IMR-90 (cell line): ENCODE results near the gene MCM6. TPM values are rescaled to one million over a fixed set of nuclear protein-coding genes. Genes with fewer than 3 reads are reported as not detected.

Experiments used
- ATAC-seq: fragments of 200-7000 bp; cut with Tn5 transposase; 2 replicates; pipeline ENCODE4 v1.9.1; 2020; ENCODE audit warnings: low read depth, mild to moderate bottlenecking, moderate library complexity
- BruUV-seq: library from RNA; stranded (reverse); fragments of 400-500 nt; replicated peaks from 2 replicates; lab custom pipeline; 2021; lab: Mats Ljungman, UMichigan
- CTCF ChIA-PET: fragments of 300-600 bp; formaldehyde crosslinking; extraction: SDS; loops from one replicate; lab custom pipeline; 2021; ENCODE audit warnings: antibody characterized with exemption; lab: Yijun Ruan, JAX
- POLR2A ChIA-PET: fragments of 300-600 bp; sonication (Branson Sonifier 250); formaldehyde crosslinking; loops from one replicate; lab custom pipeline; 2022; ENCODE audit warnings: antibody characterized with exemption; ENCODE audit not compliant: unreplicated experiment; lab: Charles Lee
- DNase-seq: peaks from one replicate; pipeline ENCODE4 v3.0.0; 2013
- H2AFZ ChIP-seq: replicated peaks from 2 replicates; pipeline ENCODE3; 2013; ENCODE audit warnings: low read length, mild to moderate bottlenecking; ENCODE audit not compliant: poor library complexity
- H2AK5ac ChIP-seq: 2 replicates; pipeline ENCODE4 v1.6.1; 2013; ENCODE audit warnings: low read depth, low read length, inconsistent platforms
- H2AK9ac ChIP-seq: replicated peaks from 2 replicates; pipeline ENCODE3; 2013; ENCODE audit warnings: mild to moderate bottlenecking, low read depth, low read length, moderate library complexity; ENCODE audit not compliant: poor library complexity
- H2BK120ac ChIP-seq: 2 replicates; pipeline ENCODE4 v1.6.1; 2013; ENCODE audit warnings: low read depth, low read length, inconsistent platforms
- H2BK15ac ChIP-seq: 3 replicates; pipeline ENCODE4 v1.6.1; 2013; ENCODE audit warnings: low read depth, low read length, inconsistent platforms
- H2BK20ac ChIP-seq: 2 replicates; pipeline ENCODE4 v1.6.1; 2013; ENCODE audit warnings: low read depth, mild to moderate bottlenecking, inconsistent platforms, low read length, moderate library complexity
- H2BK5ac ChIP-seq: 2 replicates; pipeline ENCODE4 v1.6.1; 2013; ENCODE audit warnings: mild to moderate bottlenecking, low read depth, low read length, inconsistent platforms; ENCODE audit not compliant: poor library complexity, severe bottlenecking
- H3K14ac ChIP-seq: replicated peaks from 2 replicates; pipeline ENCODE4 v1.6.1; 2013; ENCODE audit warnings: low read depth, low read length, inconsistent platforms
- H3K18ac ChIP-seq: 2 replicates; pipeline ENCODE4 v1.6.1; 2013; ENCODE audit warnings: low read depth, low read length, control low read depth
- H3K23ac ChIP-seq: 2 replicates; pipeline ENCODE4 v1.6.1; 2013; ENCODE audit warnings: low read depth, low read length, inconsistent platforms
- H3K27ac ChIP-seq: 2 replicates; pipeline ENCODE4 v1.5.1; 2013; ENCODE audit warnings: mild to moderate bottlenecking, control low read depth, low read length; ENCODE audit not compliant: insufficient read depth
- H3K27me3 ChIP-seq: 2 replicates; pipeline ENCODE4 v1.6.1; 2013; ENCODE audit warnings: low read length; ENCODE audit not compliant: control insufficient read depth, insufficient read depth
- H3K36me3 ChIP-seq: 2 replicates; pipeline ENCODE4 v1.6.1; 2013; ENCODE audit warnings: low read length, mixed read lengths; ENCODE audit not compliant: control insufficient read depth, insufficient read depth
- H3K4ac ChIP-seq: 2 replicates; pipeline ENCODE4 v1.6.1; 2013; ENCODE audit warnings: low read depth, low read length, inconsistent platforms
- H3K4me1 ChIP-seq: 2 replicates; pipeline ENCODE4 v1.6.1; 2013; ENCODE audit warnings: low read length, mixed read lengths; ENCODE audit not compliant: control insufficient read depth, insufficient read depth
- H3K4me2 ChIP-seq: 2 replicates; pipeline ENCODE4 v1.6.1; 2013; ENCODE audit warnings: low read depth, mild to moderate bottlenecking, control low read depth, low read length, moderate library complexity
- H3K4me3 ChIP-seq: 2 replicates; pipeline ENCODE4 v1.5.1; 2013; ENCODE audit warnings: low read depth, mild to moderate bottlenecking, control low read depth, low read length, moderate library complexity; ENCODE audit not compliant: insufficient read depth
- H3K56ac ChIP-seq: 2 replicates; pipeline ENCODE4 v1.6.1; 2013; ENCODE audit warnings: low read length, inconsistent platforms; ENCODE audit not compliant: insufficient read depth; ENCODE audit errors: extremely low read depth
- H3K79me1 ChIP-seq, 2 experiments: 2 replicates each; pipeline ENCODE4 v1.6.1; 2013; ENCODE audit warnings: low read length in 2 of 2, inconsistent platforms in 1 of 2, low read depth in 1 of 2
- H3K9ac ChIP-seq: 2 replicates; pipeline ENCODE4 v1.6.1; 2013; ENCODE audit warnings: low read depth, low read length, control low read depth
- H3K9me1 ChIP-seq: 2 replicates; pipeline ENCODE4 v1.6.1; 2013; ENCODE audit warnings: low read length, inconsistent platforms; ENCODE audit not compliant: insufficient read depth
- H3K9me3 ChIP-seq: 2 replicates; pipeline ENCODE4 v1.6.1; 2013; ENCODE audit warnings: low read length; ENCODE audit not compliant: control insufficient read depth, insufficient read depth
- H4K20me1 ChIP-seq: 2 replicates; pipeline ENCODE4 v1.6.1; 2013; ENCODE audit warnings: low read length, inconsistent platforms; ENCODE audit not compliant: insufficient read depth
- H4K5ac ChIP-seq: 2 replicates; pipeline ENCODE4 v1.6.1; 2013; ENCODE audit warnings: mild to moderate bottlenecking, low read depth, low read length, control low read depth
- H4K8ac ChIP-seq, 2 experiments: 2 replicates each; pipeline ENCODE4 v1.6.1; 2013; ENCODE audit warnings: low read depth in 2 of 2, low read length in 2 of 2, control low read depth in 1 of 2, inconsistent platforms in 1 of 2
- H4K91ac ChIP-seq: 2 replicates; pipeline ENCODE4 v1.6.1; 2013; ENCODE audit warnings: low read depth, low read length, inconsistent platforms; ENCODE audit not compliant: insufficient read depth
- BHLHE40 ChIP-seq: fragments of 150-350 bp; IDR thresholded peaks from 2 replicates; pipeline ENCODE4 v1.6.1; 2016; ENCODE audit warnings: mild to moderate bottlenecking, low read depth, low read length
- CEBPB ChIP-seq: IDR thresholded peaks from 2 replicates; pipeline ENCODE4 v1.6.1; 2012; ENCODE audit warnings: low read depth, low read length, improper control_type of control experiment
- CHD1 ChIP-seq: IDR thresholded peaks from 2 replicates; pipeline ENCODE4 v1.6.1; 2012; ENCODE audit warnings: low read depth, low read length, improper control_type of control experiment
- CTCF ChIP-seq: conservative IDR thresholded peaks from 2 replicates; pipeline ENCODE4 v1.5.1; 2012; ENCODE audit warnings: mild to moderate bottlenecking, low read depth, low read length, improper control_type of control experiment
- ELK1 ChIP-seq: fragments of 150-350 bp; IDR thresholded peaks from 2 replicates; pipeline ENCODE4 v1.6.1; 2016; ENCODE audit warnings: low read depth, mild to moderate bottlenecking, low read length, moderate library complexity, borderline replicate concordance
- FOS ChIP-seq: fragments of 150-350 bp; IDR thresholded peaks from 2 replicates; pipeline ENCODE4 v1.6.1; 2016; ENCODE audit warnings: low read depth, low read length
- MAFK ChIP-seq: IDR thresholded peaks from 2 replicates; pipeline ENCODE4 v1.6.1; 2012; ENCODE audit warnings: low read depth, low read length, improper control_type of control experiment
- MXI1 ChIP-seq: IDR thresholded peaks from 2 replicates; pipeline ENCODE4 v1.6.1; 2012; ENCODE audit warnings: low read depth, mild to moderate bottlenecking, low read length, moderate library complexity, borderline replicate concordance
- NFE2L2 ChIP-seq: fragments of 150-350 bp; IDR thresholded peaks from 2 replicates; pipeline ENCODE4 v1.6.1; 2016; ENCODE audit warnings: low read depth, mild to moderate bottlenecking, low read length
- POLR2A ChIP-seq: IDR thresholded peaks from 2 replicates; pipeline ENCODE4 v1.6.1; 2012; ENCODE audit warnings: mild to moderate bottlenecking, low read depth, low read length
- RAD21 ChIP-seq: IDR thresholded peaks from 2 replicates; pipeline ENCODE4 v1.6.1; 2012; ENCODE audit warnings: low read length, improper control_type of control experiment
- RCOR1 ChIP-seq: IDR thresholded peaks from 2 replicates; pipeline ENCODE4 v1.6.1; 2012; ENCODE audit warnings: mild to moderate bottlenecking, low read length, improper control_type of control experiment; ENCODE audit not compliant: insufficient replicate concordance
- RFX5 ChIP-seq: IDR thresholded peaks from 2 replicates; pipeline ENCODE4 v1.8.0; 2012; ENCODE audit warnings: low read depth, mild to moderate bottlenecking, low read length, moderate library complexity
- SMC3 ChIP-seq: fragments of 150-350 bp; IDR thresholded peaks from 2 replicates; pipeline ENCODE4 v1.6.1; 2016; ENCODE audit warnings: low read depth, mild to moderate bottlenecking, antibody characterized with exemption, low read length, moderate library complexity
- USF2 ChIP-seq: fragments of 150-350 bp; IDR thresholded peaks from 2 replicates; pipeline ENCODE4 v1.6.1; 2017; ENCODE audit warnings: mild to moderate bottlenecking, antibody characterized with exemption, low read length, low read depth
- WGBS, 2 experiments: methylation state at CpG; one replicate each; pipeline versions ENCODE4 v1.1.5 to v1.1.7; 2013; ENCODE audit warnings: missing lambda C conversion rate in 2 of 2; ENCODE audit not compliant: insufficient read length in 1 of 2; ENCODE audit errors: extremely low coverage in 2 of 2; 5-methylcytosine and 5-hydroxymethylcytosine counted together
- dilution Hi-C: fragments of 300-500 bp; cut with HindIII; formaldehyde crosslinking; loops from one replicate; pipeline ENCODE4 v1.14.3; 2018; ENCODE audit warnings: low sequenced_read_pairs; ENCODE audit not compliant: unreplicated experiment
- in situ Hi-C: fragments of 300-500 bp; cut with MboI; formaldehyde crosslinking; loops from 3 replicates; pipeline ENCODE4 v1.14.3; 2019; ENCODE audit warnings: low sequenced_read_pairs, inconsistent platforms, mixed read lengths
- intact Hi-C: fragments of 100-400 bp; cut with micrococcal nuclease; formaldehyde crosslinking; loops from 2 replicates; pipeline ENCODE4 v1.10.0; 2022
- polyA plus RNA-seq, 3 experiments: library from polyadenylated mRNA; depleted of rRNA; stranded (reverse); fragments of >200 nt; gene quantifications; 2 replicates each; pipeline ENCODE4 v1.2.3, GENCODE V29; 2012; ENCODE audit warnings: low replicate concordance in 1 of 3
- total RNA-seq: library from RNA; depleted of rRNA; stranded (reverse); fragments of >200 nt; gene quantifications from 2 replicates; pipeline ENCODE4 v1.2.3, GENCODE V29; 2012

MCM6 gene
- total and polyA plus RNA-seq, 2 of the 4 experiments (the other 2 are of a cell fraction), result 21.4 to 29.6 TPM

- intact Hi-C loops (no loop called here), dilution Hi-C loops (no loop called here), in situ Hi-C loops (no loop called here)
- peaks cover 5% of the 10 kb centered on the region for H3K4me1 ChIP-seq
- TF ChIP-seq RCOR1, result no peak
- no peak for TF ChIP-seq SMC3
- no peak for TF ChIP-seq FOS
- TF ChIP-seq USF2, result no peak
- TF ChIP-seq NFE2L2, result no peak
- no peak for TF ChIP-seq RFX5
- no peak for TF ChIP-seq RAD21
- TF ChIP-seq CHD1, result no peak
- no peak for TF ChIP-seq MXI1
- no peak for TF ChIP-seq CEBPB
- TF ChIP-seq CTCF, result no peak
- no peak for TF ChIP-seq MAFK
- TF ChIP-seq BHLHE40, result no peak
- no peak for TF ChIP-seq POLR2A
- TF ChIP-seq ELK1, result no peak
- H4K91ac ChIP-seq, result no peak overlapping the region
- no peak overlapping the region for H2AK5ac ChIP-seq
- no peak overlapping the region for H2BK120ac ChIP-seq
- H3K14ac ChIP-seq, result no peak overlapping the region
- ChIA-PET CTCF (no interaction called here), POLR2A (no interaction called here)
- no peak overlapping the region for H3K18ac ChIP-seq
- no peak overlapping the region for H2BK5ac ChIP-seq
- H3K27ac ChIP-seq, result no peak overlapping the region
- H4K5ac ChIP-seq, result no peak overlapping the region
- DNase-seq, result no peak
- H3K23ac ChIP-seq, result no peak overlapping the region
- no peaks in the 10 kb centered on the region for H3K9me3 ChIP-seq
- ATAC-seq, result no peak
- no peak overlapping the region for H2AK9ac ChIP-seq
- H2BK20ac ChIP-seq, result no peak overlapping the region
- H3K79me1 ChIP-seq, result no peaks in the 10 kb centered on the region
- H3K27me3 ChIP-seq, result no peaks in the 10 kb centered on the region
- H3K36me3 ChIP-seq, result peaks cover 10% of the 10 kb centered on the region
- no peak overlapping the region for H2BK15ac ChIP-seq
- no peak overlapping the region for H2AFZ ChIP-seq
- no peak overlapping the region for H3K56ac ChIP-seq
- no peak overlapping the region for H4K8ac ChIP-seq
- H3K4me3 ChIP-seq, result no peak overlapping the region
- H3K4ac ChIP-seq, result no peak overlapping the region
- no peak overlapping the region for H3K9ac ChIP-seq
- no peaks in the 10 kb centered on the region for H4K20me1 ChIP-seq
- no peaks in the 10 kb centered on the region for H3K9me1 ChIP-seq
- no TSS peak for BruUV-seq
- no CpG with 5 or more reads among the region's 3 CpGs for WGBS, 2 experiments
- H3K4me2 ChIP-seq, result no peak overlapping the region
Measured at GRCh38 chr2:135845257-135845656, 31.0 kb downstream of the MCM6 start.
